SKM-1 treated with dmso at 0.1 percent for 144 hours (cell line): Measurements from ENCODE around the gene LAX1.
"Not testable (repeated sequence)": the region's sequence is repeated elsewhere in the genome, so short reads cannot be mapped to it uniquely, and the experiment has no call there.

ENCODE experiments used
- DNase-seq: peaks from one replicate; lab custom pipeline; 2025; ENCODE audit not compliant: unreplicated experiment; lab: John Stamatoyannopoulos, UW

Gene LAX1

GRCh38 chr1:203764105-203765028, 616 bp upstream of the LAX1 start:
- DNase-seq: no peak

- DNase-seq: no peak
Measured at GRCh38 chr1:203768256-203768655, 3.3 kb downstream of the LAX1 start.

- DNase-seq: peak; percentile 99
Measured at GRCh38 chr1:203769505-203770343, 4.7 kb downstream of the LAX1 start.

GRCh38 chr1:203771901-203772301, 6.9 kb downstream of the LAX1 start:
- no peak for DNase-seq

- no peak for DNase-seq
Measured at GRCh38 chr1:203772836-203773235, 7.9 kb downstream of the LAX1 start.

- no peak for DNase-seq
Measured at GRCh38 chr1:203776636-203777035, 11.7 kb downstream of the LAX1 start.

GRCh38 chr1:203777596-203777995, 12.6 kb downstream of the LAX1 start:
- no peak for DNase-seq

GRCh38 chr1:203778146-203778545, 13.2 kb downstream of the LAX1 start:
- DNase-seq: no peak

- no peak for DNase-seq
Measured at GRCh38 chr1:203778789-203779188, 13.8 kb downstream of the LAX1 start.

- no peak for DNase-seq
Measured at GRCh38 chr1:203781962-203782361, 17.0 kb downstream of the LAX1 start.

GRCh38 chr1:203789966-203790365, 25.0 kb downstream of the LAX1 start:
- DNase-seq: no peak

- no peak for DNase-seq
Measured at GRCh38 chr1:203791498-203791897, 26.5 kb downstream of the LAX1 start.

- no peak for DNase-seq
Measured at GRCh38 chr1:203792486-203792885, 27.5 kb downstream of the LAX1 start.

GRCh38 chr1:203793561-203793960, 28.6 kb downstream of the LAX1 start:
- not testable (repeated sequence) for DNase-seq

- no peak for DNase-seq
Measured at GRCh38 chr1:203794764-203795440, 29.9 kb downstream of the LAX1 start.

- DNase-seq: peak; percentile 99
Measured at GRCh38 chr1:203795441-203796235, 30.7 kb downstream of the LAX1 start, which contains the start of the genes ZBED6 and ZC3H11A. Gene ZBED6, plus strand, starts transcription at chr1:203795623. Its CDS starts 1,900 bp downstream, at chr1:203797523. Gene ZC3H11A, plus strand, starts transcription at chr1:203795623. Its CDS starts 21,448 bp downstream, at chr1:203817071.

GRCh38 chr1:203796236-203796605, 31.2 kb downstream of the LAX1 start:
- peak; percentile 39 for DNase-seq

GRCh38 chr1:203797216-203797615, 32.2 kb downstream of the LAX1 start:
- no peak for DNase-seq

- DNase-seq: no peak
Measured at GRCh38 chr1:203797948-203798655, 33.1 kb downstream of the LAX1 start.

- DNase-seq: no peak
Measured at GRCh38 chr1:203799157-203799556, 34.2 kb downstream of the LAX1 start.
